ENCODE measurements around the gene PHF24. TPM values are rescaled to one million over a fixed set of nuclear protein-coding genes. Genes with fewer than 3 reads are reported as not detected.

The PHF24 gene
- total RNA-seq, 1 experiment from 2014 or later: 0.42 TPM

DNA sequence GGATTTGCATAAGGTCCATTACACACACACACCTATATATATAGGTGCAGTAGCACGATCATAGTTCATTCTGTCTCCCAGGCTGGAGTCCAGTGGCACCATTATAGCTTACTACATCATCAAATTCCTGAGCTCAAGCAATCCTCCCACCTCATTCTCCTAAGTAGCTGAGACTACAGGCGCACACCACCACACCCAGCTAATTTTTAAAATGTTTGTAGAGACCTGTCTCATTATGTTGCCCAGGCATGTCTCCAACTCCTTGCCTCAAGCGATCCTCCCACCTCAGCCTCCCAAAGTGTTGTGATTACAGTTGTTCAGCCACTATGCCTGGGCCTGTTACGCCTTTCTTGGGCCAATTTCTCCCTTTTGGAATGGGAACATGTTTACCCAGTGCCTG, 71.2 kb downstream of the PHF24 start:
- Histone ChIP-seq H3K4me3 (ENCODE audit: insufficient read depth, low read depth, low read length) (no peak overlapping the region), H3K27me3 (ENCODE audit: control insufficient read depth, insufficient read depth, low read length) (no peaks in the 10 kb centered on the region), H3K36me3 (replicated peaks; ENCODE audit: control insufficient read depth, insufficient read depth, low read length) (no peaks in the 10 kb centered on the region)
- DNase-seq: no peak

DNA sequence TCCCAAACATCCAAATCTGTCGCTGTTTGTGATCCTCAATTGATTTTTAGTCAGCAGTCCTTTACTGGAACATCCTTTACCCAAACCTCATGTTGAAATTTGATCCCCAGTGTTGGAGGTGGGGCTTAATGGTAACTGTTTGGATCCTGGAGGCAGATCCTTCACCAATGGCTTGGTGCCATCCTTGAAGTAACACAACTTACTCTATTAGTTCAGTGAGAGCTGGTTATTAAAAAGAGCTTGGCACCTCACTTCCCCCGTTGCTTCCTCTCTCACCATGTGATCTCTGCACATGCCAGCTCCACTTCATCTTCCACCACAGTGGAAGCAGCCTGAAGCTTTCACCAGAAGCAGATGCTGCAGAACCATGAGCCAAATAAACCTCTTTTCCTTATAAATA, 71.8 kb downstream of the PHF24 start:
- Histone ChIP-seq H3K4me3 (ENCODE audit: insufficient read depth, low read depth, low read length) (no peak overlapping the region), H3K27me3 (ENCODE audit: control insufficient read depth, insufficient read depth, low read length) (no peaks in the 10 kb centered on the region), H3K36me3 (replicated peaks; ENCODE audit: control insufficient read depth, insufficient read depth, low read length) (no peaks in the 10 kb centered on the region)
- DNase-seq: no peak

Other genes starting within 250 kb of the PHF24 start
- gene CCL21, start 248.1 kb upstream of the PHF24 start, total RNA-seq (2014; rRNA removed; shearing (Covaris generic)): not detected in 2 replicates
- gene DNAJB5, start 31.5 kb downstream of the PHF24 start, total RNA-seq (2014; rRNA removed; shearing (Covaris generic)): 48.9 and 51.2 TPM in 2 replicates
- gene VCP, start 114.3 kb downstream of the PHF24 start, total RNA-seq (2014; rRNA removed; shearing (Covaris generic)): 509 and 709 TPM in 2 replicates
- 87.1 and 89.6 TPM in 2 replicates for gene FANCG, start 121.7 kb downstream of the PHF24 start, total RNA-seq (2014; rRNA removed; shearing (Covaris generic))
- 29.6 and 29.8 TPM in 2 replicates for gene PIGO, start 138.3 kb downstream of the PHF24 start, total RNA-seq (2014; rRNA removed; shearing (Covaris generic))
- gene STOML2, start 144.8 kb downstream of the PHF24 start, total RNA-seq (2014; rRNA removed; shearing (Covaris generic)): 211 and 244 TPM in 2 replicates
- gene ATOSB, start 157.6 kb downstream of the PHF24 start, total RNA-seq (2014; rRNA removed; shearing (Covaris generic)): 9.4 and 13.9 TPM in 2 replicates
- gene UNC13B, start 203.7 kb downstream of the PHF24 start, total RNA-seq (2014; rRNA removed; shearing (Covaris generic)): 49.5 and 56.0 TPM in 2 replicates

All from H7 (cell line).